A673 (cell line): ENCODE data around the gene REV3L. TPM values are rescaled to one million over a fixed set of nuclear protein-coding genes. Genes with fewer than 3 reads are reported as not detected.

Experiments
- BruUV-seq: library from RNA; stranded (reverse); fragments of 400-500 nt; replicated peaks from 2 replicates; lab custom pipeline; 2021; lab: Mats Ljungman, UMichigan
- CTCF ChIA-PET: fragments of 300-600 bp; sonication (Branson Sonifier 250); formaldehyde crosslinking; loops from one replicate; lab custom pipeline; 2022; ENCODE audit warnings: antibody characterized with exemption; lab: Charles Lee
- POLR2A ChIA-PET: fragments of 300-600 bp; sonication (Branson Sonifier 250); formaldehyde crosslinking; loops from one replicate; lab custom pipeline; 2022; ENCODE audit warnings: antibody characterized with exemption; ENCODE audit not compliant: low non-redundant PET; lab: Charles Lee
- DNase-seq: peaks from one replicate; pipeline ENCODE4 v3.0.0-alpha.2; 2015; ENCODE audit warnings: low spot score
- H3K27ac ChIP-seq: fragments of 200-600 bp; sonication (generic); 2 replicates; pipeline ENCODE4 v1.5.1; 2016; ENCODE audit warnings: mixed run types, low read depth, mild to moderate bottlenecking, mixed read lengths, antibody characterized with exemption, low read length; ENCODE audit not compliant: poor library complexity, severe bottlenecking
- H3K27me3 ChIP-seq: fragments of 200-600 bp; sonication (generic); replicated peaks from 2 replicates; pipeline ENCODE4 v1.6.1; 2017; ENCODE audit warnings: mixed run types, low read depth, mild to moderate bottlenecking, mixed read lengths, antibody characterized with exemption, low read length; ENCODE audit not compliant: insufficient read depth, poor library complexity
- H3K36me3 ChIP-seq: fragments of 200-600 bp; sonication (generic); 2 replicates; pipeline ENCODE4 v1.6.1; 2016; ENCODE audit warnings: mixed run types, mild to moderate bottlenecking, mixed read lengths, antibody characterized with exemption, low read length; ENCODE audit not compliant: insufficient read depth, poor library complexity, severe bottlenecking
- H3K4me1 ChIP-seq: fragments of 200-600 bp; sonication (generic); 2 replicates; pipeline ENCODE4 v1.6.1; 2017; ENCODE audit warnings: mixed run types, mild to moderate bottlenecking, mixed read lengths, antibody characterized with exemption, low read length; ENCODE audit not compliant: insufficient read depth, poor library complexity, severe bottlenecking
- H3K4me3 ChIP-seq: fragments of 200-600 bp; sonication (generic); 2 replicates; pipeline ENCODE4 v1.5.1; 2016; ENCODE audit warnings: low read depth, mixed run types, mild to moderate bottlenecking, mixed read lengths, low read length; ENCODE audit not compliant: poor library complexity, severe bottlenecking
- H3K9me3 ChIP-seq: fragments of 200-600 bp; sonication (generic); 2 replicates; pipeline ENCODE4 v1.6.1; 2016; ENCODE audit warnings: mixed run types, low read depth, mild to moderate bottlenecking, mixed read lengths, antibody characterized with exemption, low read length; ENCODE audit not compliant: poor library complexity, severe bottlenecking
- CTCF ChIP-seq: fragments of 300-800, 200-600 bp; sonication (generic); conservative IDR thresholded peaks from 2 replicates; pipeline ENCODE4 v1.5.1; 2017; ENCODE audit warnings: low read depth, mild to moderate bottlenecking, antibody characterized with exemption, low read length, moderate library complexity, mixed read lengths
- EZH2 ChIP-seq: fragments of 200-600 bp; sonication (generic); IDR thresholded peaks from 2 replicates; pipeline ENCODE4 v1.6.1; 2017; ENCODE audit warnings: borderline replicate concordance, low read depth, mild to moderate bottlenecking, mixed read lengths, antibody characterized with exemption, low read length; ENCODE audit not compliant: poor library complexity, severe bottlenecking
- intact Hi-C: fragments of 100-400 bp; cut with micrococcal nuclease; formaldehyde crosslinking; loops from one replicate; pipeline ENCODE4 v1.10.0; 2022; ENCODE audit not compliant: unreplicated experiment
- total RNA-seq: library from RNA; stranded (reverse); gene quantifications from 2 replicates; pipeline ENCODE4 v1.2.3, GENCODE V29; 2021

Gene REV3L
- total RNA-seq, 1 experiment from 2014 or later = 24.0 TPM

DNA sequence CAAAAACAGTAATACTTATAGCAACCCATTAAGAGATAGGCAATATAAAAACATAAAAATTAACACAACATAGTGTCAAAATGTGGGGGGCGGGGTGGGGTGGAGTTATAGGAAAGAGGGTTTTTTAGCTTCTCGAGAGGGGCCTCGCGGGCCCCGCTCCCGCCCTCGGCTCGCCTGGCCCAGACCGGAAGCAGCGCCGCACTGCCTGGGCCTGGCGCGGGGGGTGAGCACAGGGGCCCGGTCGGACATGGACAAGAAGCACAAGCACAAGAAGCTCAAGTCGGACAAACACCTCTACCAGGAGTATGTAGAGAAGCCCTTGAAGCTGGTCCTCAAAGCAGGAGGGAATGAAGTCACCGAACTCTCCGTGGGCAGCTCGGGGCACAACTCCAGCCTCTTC lies 53.4 kb downstream of the REV3L start:
- ChIA-PET CTCF (no interaction called here), POLR2A (no interaction called here)
- Histone ChIP-seq H3K27me3 (no peaks in the 10 kb centered on the region), H3K27ac (no peak overlapping the region), H3K9me3 (peaks cover 20% of the 10 kb centered on the region), H3K36me3 (no peaks in the 10 kb centered on the region), H3K4me3 (no peak overlapping the region), H3K4me1 (peaks cover 6% of the 10 kb centered on the region)
- TF ChIP-seq EZH2 (no peak), CTCF (no peak)
- no peak for DNase-seq
- intact Hi-C loops = no loop called here
- BruUV-seq = no TSS peak

DNA sequence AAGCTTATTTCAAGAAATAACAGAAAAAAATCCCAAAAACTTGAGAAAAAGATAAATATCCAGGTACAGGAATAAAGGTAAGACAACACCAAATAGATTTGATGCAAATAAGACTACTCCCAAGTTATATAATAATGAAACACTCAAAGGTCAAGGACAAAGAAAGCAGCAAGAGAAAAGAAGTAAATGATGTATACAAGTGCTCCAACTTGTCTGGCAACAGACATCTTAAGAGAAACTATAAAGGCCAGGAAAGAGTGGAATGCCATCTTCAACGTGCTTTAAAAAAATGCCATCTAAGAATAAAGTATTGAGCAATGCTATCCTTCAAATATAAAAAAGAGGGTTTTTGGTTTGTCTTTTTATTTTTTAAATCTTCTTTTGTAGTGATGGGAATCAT lies 54.2 kb downstream of the REV3L start:
- H3K36me3 ChIP-seq = no peaks in the 10 kb centered on the region
- H3K4me3 ChIP-seq = no peak overlapping the region
- peaks cover 20% of the 10 kb centered on the region for H3K9me3 ChIP-seq
- POLR2A ChIA-PET = no interaction called here
- TF ChIP-seq EZH2 (no peak), CTCF (no peak)
- no TSS peak for BruUV-seq
- H3K27ac ChIP-seq = no peak overlapping the region
- peaks cover 13% of the 10 kb centered on the region for H3K4me1 ChIP-seq
- no peak for DNase-seq
- CTCF ChIA-PET = no interaction called here
- no peaks in the 10 kb centered on the region for H3K27me3 ChIP-seq
- intact Hi-C loops = no loop called here

DNA sequence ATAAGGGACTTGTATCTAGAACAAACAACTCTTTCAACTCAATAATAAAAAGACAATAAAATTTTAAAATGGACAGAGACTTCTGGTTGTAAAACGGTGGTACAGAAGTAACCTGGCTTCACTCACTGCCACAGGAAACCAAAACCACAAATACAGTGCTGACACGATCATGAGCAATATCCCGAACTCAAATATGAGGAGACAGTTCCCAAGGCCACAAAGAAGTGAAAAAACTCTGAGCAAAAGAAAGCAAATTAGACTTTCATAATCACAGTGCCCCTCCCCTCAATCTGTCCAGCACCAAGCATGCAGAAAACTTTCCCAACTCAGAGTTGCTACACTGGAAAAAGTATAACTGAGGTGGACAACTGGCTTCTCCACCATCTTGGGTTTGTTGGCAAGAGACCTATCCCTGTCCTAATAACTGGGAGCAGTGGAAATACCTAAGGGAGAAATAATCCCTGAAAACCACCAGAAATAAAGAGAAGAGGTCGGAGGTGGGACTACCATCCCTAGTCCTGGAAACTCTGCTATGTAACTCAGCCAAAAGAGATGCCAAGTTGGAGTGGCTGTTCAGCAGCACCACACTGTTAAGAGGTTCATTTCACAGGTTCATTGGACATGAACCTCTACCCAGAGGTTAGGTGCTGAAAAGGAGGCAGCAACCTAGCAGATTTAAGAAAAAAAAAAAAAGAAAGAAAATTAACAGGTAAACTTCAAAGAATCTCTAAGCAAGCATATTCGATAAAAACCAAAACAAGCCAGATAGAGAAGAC lies 55.5 kb downstream of the REV3L start:
- Histone ChIP-seq H3K9me3 (peaks cover 20% of the 10 kb centered on the region), H3K36me3 (no peaks in the 10 kb centered on the region), H3K27ac (no peak overlapping the region), H3K27me3 (no peaks in the 10 kb centered on the region), H3K4me1 (peaks cover 21% of the 10 kb centered on the region), H3K4me3 (no peak overlapping the region)
- no peak for DNase-seq
- no TSS peak for BruUV-seq
- POLR2A ChIA-PET = no interaction called here
- intact Hi-C loops = no loop called here
- CTCF ChIA-PET = no interaction called here
- TF ChIP-seq EZH2 (no peak), CTCF (no peak)
